Natural killer cell (primary cell): Measurements from ENCODE around the gene EFCAB5. TPM values are rescaled to one million over a fixed set of nuclear protein-coding genes. Genes with fewer than 3 reads are reported as not detected.

Experiments
- ATAC-seq, 3 donors: fragments of 150-1000 bp in 2 of 3; fragments of 200-7000 bp in 1 of 3; cut with Tn5 transposase; 1 replicate in 1 of 3; 2 replicates in 2 of 3; pipeline ENCODE4 v1.10.0; 2021; ENCODE audit warnings: mild to moderate bottlenecking in 2 of 3, moderate library complexity in 2 of 3
- DNase-seq, 2 donors: peaks; one replicate each; pipeline versions ENCODE4 v3.0.0 to v3.0.0-alpha.2; 2013 to 2021; ENCODE audit warnings: mixed read lengths in 1 of 2
- H3K27ac ChIP-seq: one replicate; pipeline ENCODE4 v1.5.1; 2013; ENCODE audit warnings: mild to moderate bottlenecking, low read length
- H3K27me3 ChIP-seq: one replicate; pipeline ENCODE4 v1.6.1; 2013; ENCODE audit warnings: low read length; ENCODE audit not compliant: control insufficient read depth, insufficient read depth
- H3K36me3 ChIP-seq: one replicate; pipeline ENCODE4 v1.6.1; 2013; ENCODE audit warnings: low read length; ENCODE audit not compliant: control insufficient read depth, insufficient read depth
- H3K4me1 ChIP-seq: one replicate; pipeline ENCODE4 v1.6.1; 2013; ENCODE audit warnings: low read length; ENCODE audit not compliant: control insufficient read depth, insufficient read depth
- H3K4me3 ChIP-seq: one replicate; pipeline ENCODE4 v1.5.1; 2013; ENCODE audit warnings: low read length
- H3K9me3 ChIP-seq: one replicate; pipeline ENCODE4 v1.6.1; 2013; ENCODE audit warnings: low read length; ENCODE audit not compliant: control insufficient read depth, insufficient read depth
- H3K27ac Mint-ChIP-seq, 2 donors: one replicate each; pipeline ENCODE4 v1.8.0; 2022; ENCODE audit warnings: mild to moderate bottlenecking in 2 of 2, mixed read lengths in 2 of 2, moderate library complexity in 1 of 2
- H3K27me3 Mint-ChIP-seq, 2 donors: one replicate each; pipeline ENCODE4 v1.8.0; 2022; ENCODE audit warnings: low read depth in 2 of 2, mixed read lengths in 2 of 2
- H3K36me3 Mint-ChIP-seq: one replicate; pipeline ENCODE4 v1.8.0; 2022; ENCODE audit warnings: mixed read lengths
- H3K4me1 Mint-ChIP-seq, 2 donors: one replicate each; pipeline ENCODE4 v1.8.0; 2022; ENCODE audit warnings: mixed read lengths in 2 of 2
- H3K4me3 Mint-ChIP-seq: one replicate; pipeline ENCODE4 v1.8.0; 2022; ENCODE audit warnings: mild to moderate bottlenecking, moderate library complexity, mixed read lengths
- H3K9me3 Mint-ChIP-seq, 2 donors: one replicate each; pipeline ENCODE4 v1.8.0; 2022; ENCODE audit warnings: mixed read lengths in 2 of 2
- WGBS: methylation state at CpG from one replicate; pipeline ENCODE4 v1.1.7; 2013; ENCODE audit warnings: missing lambda C conversion rate; ENCODE audit not compliant: insufficient coverage; 5-methylcytosine and 5-hydroxymethylcytosine counted together
- intact Hi-C: fragments of 100-400 bp; cut with micrococcal nuclease; formaldehyde crosslinking; loops from one replicate; pipeline ENCODE4 v1.14.2; 2022
- total RNA-seq, 4 donors: library from RNA; stranded (reverse); fragments of 120-200 nt in 1 of 4; gene quantifications; one replicate each; pipeline versions ENCODE4 v1.2.3 to v1.2.4, GENCODE V29; 2013 to 2022
- TF ChIP-seq, protein P1 (sequence below): fragments of 200-600 bp; IDR thresholded peaks from one replicate; pipeline ENCODE4 v1.8.0; 2022; ENCODE audit warnings: antibody characterized with exemption

The EFCAB5 gene
- total RNA-seq, 3 donors from 2014 or later (not counting 1 experiment from before 2014, with no cell fraction given): 0.56 to 1.9 (median 0.58) TPM

DNA sequence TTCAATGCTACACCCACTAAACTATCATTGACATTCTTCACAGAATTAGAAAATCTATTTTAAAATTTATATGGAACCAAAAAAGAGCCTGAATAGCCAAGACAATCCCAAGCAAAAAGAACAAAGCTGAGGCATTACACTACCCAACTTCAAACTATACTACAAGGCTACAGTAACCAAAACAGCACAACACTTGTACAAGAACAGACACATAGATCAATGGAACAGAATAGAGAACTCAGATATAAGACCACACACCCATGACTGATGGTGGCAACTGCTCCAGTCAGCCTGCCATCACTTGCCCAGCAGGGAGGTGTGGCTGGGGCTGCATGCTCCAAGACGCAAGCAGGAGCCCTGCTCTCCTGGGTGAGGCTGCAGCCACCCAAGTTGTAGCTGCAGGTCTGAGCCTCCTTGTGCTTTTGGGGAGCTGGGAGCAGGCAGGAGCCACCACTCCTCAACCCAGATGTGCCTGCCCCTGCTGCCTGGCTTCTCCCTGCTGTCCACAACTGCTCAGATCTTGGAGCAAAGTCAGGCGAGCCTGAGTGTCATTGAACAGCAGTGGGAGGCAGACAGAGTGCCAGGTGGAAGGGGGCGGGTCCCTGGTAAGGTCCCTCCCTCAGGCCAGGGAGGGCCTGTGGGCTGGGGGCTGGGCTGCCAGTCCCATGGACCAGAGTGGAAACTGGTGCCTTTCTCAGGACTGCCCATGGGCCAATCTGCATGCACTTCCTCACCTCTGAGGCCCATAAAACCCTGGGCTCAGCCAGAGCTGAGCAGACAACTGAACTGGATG lies 36.2 kb upstream of the EFCAB5 start:
- intact Hi-C loops: no loop called here
- Histone ChIP-seq H3K27me3 (no peaks in the 10 kb centered on the region), H3K36me3 (no peaks in the 10 kb centered on the region), H3K9me3 (peaks cover 3% of the 10 kb centered on the region), H3K4me3 (no peak overlapping the region), H3K27ac (no peak overlapping the region), H3K4me1 (no peaks in the 10 kb centered on the region)
- TF ChIP-seq, protein P1, sequence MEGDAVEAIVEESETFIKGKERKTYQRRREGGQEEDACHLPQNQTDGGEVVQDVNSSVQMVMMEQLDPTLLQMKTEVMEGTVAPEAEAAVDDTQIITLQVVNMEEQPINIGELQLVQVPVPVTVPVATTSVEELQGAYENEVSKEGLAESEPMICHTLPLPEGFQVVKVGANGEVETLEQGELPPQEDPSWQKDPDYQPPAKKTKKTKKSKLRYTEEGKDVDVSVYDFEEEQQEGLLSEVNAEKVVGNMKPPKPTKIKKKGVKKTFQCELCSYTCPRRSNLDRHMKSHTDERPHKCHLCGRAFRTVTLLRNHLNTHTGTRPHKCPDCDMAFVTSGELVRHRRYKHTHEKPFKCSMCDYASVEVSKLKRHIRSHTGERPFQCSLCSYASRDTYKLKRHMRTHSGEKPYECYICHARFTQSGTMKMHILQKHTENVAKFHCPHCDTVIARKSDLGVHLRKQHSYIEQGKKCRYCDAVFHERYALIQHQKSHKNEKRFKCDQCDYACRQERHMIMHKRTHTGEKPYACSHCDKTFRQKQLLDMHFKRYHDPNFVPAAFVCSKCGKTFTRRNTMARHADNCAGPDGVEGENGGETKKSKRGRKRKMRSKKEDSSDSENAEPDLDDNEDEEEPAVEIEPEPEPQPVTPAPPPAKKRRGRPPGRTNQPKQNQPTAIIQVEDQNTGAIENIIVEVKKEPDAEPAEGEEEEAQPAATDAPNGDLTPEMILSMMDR: no peak
- no peak for DNase-seq
- peak in 1 of 3 donors; percentile 21 for ATAC-seq
- Mint-ChIP-seq H3K27ac (peak overlapping the region in 1 of 2 donors; percentile 10), H3K9me3 (no peaks in the 10 kb centered on the region), H3K27me3 (no peaks in the 10 kb centered on the region), H3K4me1 (peaks cover 43 to 46% of the 10 kb centered on the region in 2 donors), H3K36me3 (no peaks in the 10 kb centered on the region), H3K4me3 (no peak overlapping the region)
- WGBS: 100% methylated on average over 3 of the region's 3 CpGs

DNA sequence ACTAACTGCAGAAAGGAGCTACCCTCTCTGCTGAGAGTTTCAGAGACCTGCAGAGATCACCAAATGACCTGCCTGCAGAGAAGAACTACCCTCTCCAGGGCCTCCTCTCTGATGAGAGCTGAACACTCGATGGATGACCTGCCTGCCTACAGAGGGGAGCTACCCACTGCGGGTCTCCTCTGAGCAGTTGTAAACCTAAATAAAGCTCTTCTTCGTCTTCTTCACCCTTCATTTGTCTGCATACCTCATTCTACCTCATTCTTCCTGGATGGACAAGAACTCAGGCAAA lies 35.6 kb upstream of the EFCAB5 start:
- WGBS: 97% methylated on average over 3 of the region's 3 CpGs
- Histone ChIP-seq H3K27ac (no peak overlapping the region), H3K4me1 (no peaks in the 10 kb centered on the region), H3K9me3 (peaks cover 3% of the 10 kb centered on the region), H3K36me3 (no peaks in the 10 kb centered on the region), H3K4me3 (no peak overlapping the region), H3K27me3 (no peaks in the 10 kb centered on the region)
- H3K27me3 Mint-ChIP-seq: no peaks in the 10 kb centered on the region
- no peak overlapping the region for H3K4me3 Mint-ChIP-seq
- no peaks in the 10 kb centered on the region for H3K9me3 Mint-ChIP-seq
- ATAC-seq (no peak), DNase-seq (no peak)
- peaks cover 43 to 47% of the 10 kb centered on the region in 2 donors for H3K4me1 Mint-ChIP-seq
- no peaks in the 10 kb centered on the region for H3K36me3 Mint-ChIP-seq
- TF ChIP-seq, protein P1: no peak
- intact Hi-C loops: no loop called here
- H3K27ac Mint-ChIP-seq: no peak overlapping the region

DNA sequence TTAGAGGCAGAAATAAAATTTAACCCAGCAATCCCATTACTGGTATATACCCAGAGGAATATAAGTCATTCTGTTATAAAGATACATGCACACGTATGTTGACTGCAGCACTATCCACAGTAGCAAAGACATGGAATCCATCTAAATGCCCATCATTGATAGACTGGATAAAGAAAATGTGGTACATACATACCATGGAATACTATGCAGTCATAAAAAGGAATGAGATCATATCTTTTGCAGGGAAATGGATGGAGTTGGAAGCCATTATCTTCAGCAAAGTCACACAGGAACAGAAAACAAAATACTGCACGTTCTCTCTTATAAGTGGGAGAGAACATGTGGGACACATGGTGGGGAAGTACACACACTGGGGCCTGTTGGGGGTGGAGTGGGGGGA lies 34.5 kb upstream of the EFCAB5 start:
- Histone ChIP-seq H3K4me1 (no peaks in the 10 kb centered on the region), H3K4me3 (no peak overlapping the region), H3K36me3 (no peaks in the 10 kb centered on the region), H3K9me3 (peaks cover 3% of the 10 kb centered on the region), H3K27ac (no peak overlapping the region), H3K27me3 (no peaks in the 10 kb centered on the region)
- DNase-seq: no peak
- Mint-ChIP-seq H3K4me3 (no peak overlapping the region), H3K27me3 (no peaks in the 10 kb centered on the region), H3K4me1 (peaks cover 36 to 44% of the 10 kb centered on the region in 2 donors), H3K27ac (no peak overlapping the region), H3K9me3 (no peaks in the 10 kb centered on the region), H3K36me3 (no peaks in the 10 kb centered on the region)
- TF ChIP-seq, protein P1: no peak
- ATAC-seq: no peak
- WGBS: 100% methylated on average over 1 of the region's 2 CpGs
- intact Hi-C loops: no loop called here
